KG1 (cell line): Measurements from ENCODE around the gene YWHAQ.
A peak's percentile ranks its signal among the peaks of the same experiment; 100 is the strongest.
"Not testable (repeated sequence)": the region's sequence is repeated elsewhere in the genome, so short reads cannot be mapped to it uniquely, and the experiment has no call there.

Source experiments
- DNase-seq: peaks from one replicate; lab custom pipeline; 2025; lab: John Stamatoyannopoulos, UW

The YWHAQ gene

GRCh38 chr2:9594366-9595054 is 36.3 kb downstream of the YWHAQ start:
- DNase-seq: no peak

- DNase-seq: no peak
These were observed 36.9 kb downstream of the YWHAQ start for GRCh38 chr2:9593925-9594324.

DNA sequence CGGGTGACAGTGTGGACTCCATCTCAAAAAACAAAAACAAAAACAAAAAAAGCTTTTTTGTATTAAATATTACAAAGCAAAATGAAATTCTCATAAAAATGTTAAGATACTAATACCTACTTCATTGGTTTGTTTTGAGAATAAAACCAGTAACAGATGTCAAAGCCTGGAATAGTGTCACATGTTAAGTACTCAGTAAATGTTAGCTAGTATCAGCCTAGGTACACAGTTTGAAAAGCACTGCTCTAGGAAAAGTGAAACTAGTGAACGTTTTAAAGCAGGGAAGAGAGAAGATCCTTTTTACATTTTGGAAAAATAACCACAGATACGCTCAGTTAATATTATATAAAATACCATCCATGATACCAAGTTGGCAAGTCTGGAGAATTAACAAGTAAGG is 38.1 kb downstream of the YWHAQ start:
- no peak for DNase-seq

DNA sequence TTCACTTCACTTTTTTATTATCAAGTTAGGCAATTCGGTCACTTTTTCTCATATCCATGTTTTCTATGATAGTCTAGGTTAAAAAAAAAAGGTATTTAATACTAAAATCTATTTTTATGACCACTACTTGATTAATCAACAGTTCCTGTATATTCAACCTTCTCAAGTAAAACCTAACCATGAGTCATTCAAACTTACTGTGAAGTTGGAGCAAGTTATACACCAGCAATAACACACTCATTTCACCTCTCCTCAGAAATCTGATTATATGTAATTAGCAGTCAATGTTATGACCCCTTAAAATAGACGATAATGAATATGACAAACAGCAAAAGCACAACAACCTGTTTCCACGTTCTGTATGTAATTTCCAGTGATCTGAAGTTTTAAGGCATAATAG is 40.2 kb downstream of the YWHAQ start:
- DNase-seq: no peak

DNA sequence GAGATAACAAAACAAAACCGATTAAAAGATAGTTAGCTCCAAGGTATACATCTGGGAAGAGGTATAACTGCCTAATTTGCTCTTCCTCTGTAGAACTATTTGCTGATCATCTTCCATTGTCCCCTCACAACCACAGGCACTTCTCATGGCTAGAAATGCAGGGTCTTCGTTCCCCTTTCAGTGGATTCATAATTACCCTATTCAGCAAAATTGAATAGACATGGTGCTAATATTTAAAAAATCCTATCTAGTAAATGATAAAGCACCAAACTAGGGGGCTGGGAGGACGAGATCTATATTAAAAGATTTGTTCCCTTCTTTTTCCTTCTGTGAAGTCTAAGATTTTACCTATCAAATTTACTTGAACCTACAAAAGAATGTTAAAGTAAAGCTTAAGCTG is 44.3 kb downstream of the YWHAQ start:
- no peak for DNase-seq

DNA sequence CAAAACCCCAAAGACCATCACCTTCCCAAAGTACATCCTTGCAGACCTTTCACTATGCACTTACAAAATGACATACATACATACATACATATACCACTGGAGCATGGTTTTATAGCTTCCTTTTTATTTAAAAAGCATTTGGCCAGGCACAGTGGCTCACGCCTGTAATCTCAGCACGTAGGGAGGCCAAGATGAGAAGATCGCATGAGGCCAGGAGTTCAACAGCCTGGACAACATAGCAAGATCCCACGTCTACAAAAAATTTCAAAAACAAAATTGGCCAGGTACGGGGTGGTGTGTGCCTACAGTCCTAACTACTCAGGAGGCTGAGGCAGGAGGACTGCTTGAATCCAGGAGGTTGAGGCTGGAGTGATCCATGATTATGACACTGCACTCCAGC is 45.3 kb downstream of the YWHAQ start:
- no peak for DNase-seq

- not testable (repeated sequence) for DNase-seq
These were observed 45.9 kb downstream of the YWHAQ start for GRCh38 chr2:9584902-9585301.

DNA sequence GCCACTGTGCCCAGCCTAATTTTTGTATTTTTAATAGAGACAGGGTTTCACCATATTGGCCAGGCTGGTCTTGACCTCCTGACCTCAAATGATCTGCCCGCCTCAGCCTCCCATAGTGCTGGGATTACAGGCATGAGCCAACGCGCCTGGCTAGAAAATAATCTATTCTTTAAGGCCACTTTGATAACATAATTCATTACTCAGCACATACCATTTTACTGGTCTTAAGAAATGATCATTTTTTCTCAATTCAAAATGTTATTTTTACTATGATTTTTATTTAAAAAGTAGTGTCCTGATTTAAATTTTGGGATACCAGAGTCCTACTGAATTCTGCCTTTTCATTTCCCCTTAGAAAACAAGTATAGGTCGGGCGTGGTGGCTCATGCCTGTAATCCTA is 48.2 kb downstream of the YWHAQ start:
- no peak for DNase-seq

- DNase-seq: no peak
These were observed 52.1 kb downstream of the YWHAQ start for GRCh38 chr2:9578467-9579235.

DNA sequence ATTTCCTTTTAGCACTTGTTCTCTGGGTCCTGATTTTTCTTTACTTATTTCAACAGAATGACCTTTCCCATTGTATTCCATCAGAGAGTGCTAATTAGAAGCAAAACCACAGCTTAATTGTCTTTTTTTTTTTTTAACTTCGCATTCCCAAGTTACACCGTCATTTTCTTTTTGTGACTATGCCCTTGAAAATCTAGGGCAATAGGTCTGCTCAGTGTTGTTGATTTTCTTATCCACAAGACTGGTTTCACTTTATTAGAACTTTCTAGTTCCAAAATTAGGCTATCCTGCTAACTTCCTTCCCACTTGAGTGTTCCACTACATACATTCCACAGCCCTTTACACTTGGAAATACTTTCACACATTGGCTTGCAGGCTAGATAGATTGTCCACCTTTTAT is 56.5 kb downstream of the YWHAQ start:
- no peak for DNase-seq

- no peak for DNase-seq
These were observed 57.0 kb downstream of the YWHAQ start for GRCh38 chr2:9573840-9574239.

- no peak for DNase-seq
These were observed 57.6 kb downstream of the YWHAQ start for GRCh38 chr2:9573013-9573720.

GRCh38 chr2:9570182-9571060 is 60.4 kb downstream of the YWHAQ start:
- no peak for DNase-seq

DNA sequence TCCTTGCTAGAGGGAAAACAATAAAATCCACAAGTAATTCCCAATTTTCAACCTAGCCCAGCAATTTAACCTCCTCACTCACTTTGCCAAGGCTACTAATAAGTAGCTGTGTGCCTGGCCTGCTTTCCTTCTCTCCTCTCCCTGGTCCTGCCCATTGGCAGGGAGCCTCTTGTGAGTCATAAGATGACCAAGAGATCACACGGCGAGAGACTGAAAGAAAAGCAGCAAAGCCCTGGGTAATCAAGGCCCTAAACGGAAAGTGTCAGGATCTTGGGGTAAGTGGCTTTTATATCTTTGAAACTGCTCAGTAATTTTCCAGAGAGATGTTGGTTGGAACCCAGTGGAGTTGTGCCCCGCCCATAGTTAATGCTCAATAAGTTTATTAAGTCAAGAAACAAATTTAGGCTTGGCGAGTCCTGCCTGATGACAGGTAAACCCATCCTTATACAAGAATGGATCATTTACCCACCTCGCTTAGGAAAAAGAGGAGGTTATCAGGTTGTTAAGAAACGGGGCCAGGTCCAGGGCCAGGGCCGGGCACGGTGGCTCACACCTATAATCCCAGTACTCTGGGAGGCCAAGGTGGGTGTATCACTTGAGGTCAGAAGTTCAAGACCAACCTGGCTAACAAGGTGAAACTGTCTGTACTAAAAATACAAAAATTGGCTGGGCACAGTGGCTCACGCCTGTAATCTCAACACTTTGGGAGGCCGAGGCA is 65.2 kb downstream of the YWHAQ start:
- no peak for DNase-seq

GRCh38 chr2:9560628-9561027 is 70.2 kb downstream of the YWHAQ start:
- no peak for DNase-seq

GRCh38 chr2:9558948-9559381 is 71.8 kb downstream of the YWHAQ start:
- no peak for DNase-seq

- peak; percentile 40 for DNase-seq
These were observed 74.6 kb downstream of the YWHAQ start for GRCh38 chr2:9556121-9556743.

DNA sequence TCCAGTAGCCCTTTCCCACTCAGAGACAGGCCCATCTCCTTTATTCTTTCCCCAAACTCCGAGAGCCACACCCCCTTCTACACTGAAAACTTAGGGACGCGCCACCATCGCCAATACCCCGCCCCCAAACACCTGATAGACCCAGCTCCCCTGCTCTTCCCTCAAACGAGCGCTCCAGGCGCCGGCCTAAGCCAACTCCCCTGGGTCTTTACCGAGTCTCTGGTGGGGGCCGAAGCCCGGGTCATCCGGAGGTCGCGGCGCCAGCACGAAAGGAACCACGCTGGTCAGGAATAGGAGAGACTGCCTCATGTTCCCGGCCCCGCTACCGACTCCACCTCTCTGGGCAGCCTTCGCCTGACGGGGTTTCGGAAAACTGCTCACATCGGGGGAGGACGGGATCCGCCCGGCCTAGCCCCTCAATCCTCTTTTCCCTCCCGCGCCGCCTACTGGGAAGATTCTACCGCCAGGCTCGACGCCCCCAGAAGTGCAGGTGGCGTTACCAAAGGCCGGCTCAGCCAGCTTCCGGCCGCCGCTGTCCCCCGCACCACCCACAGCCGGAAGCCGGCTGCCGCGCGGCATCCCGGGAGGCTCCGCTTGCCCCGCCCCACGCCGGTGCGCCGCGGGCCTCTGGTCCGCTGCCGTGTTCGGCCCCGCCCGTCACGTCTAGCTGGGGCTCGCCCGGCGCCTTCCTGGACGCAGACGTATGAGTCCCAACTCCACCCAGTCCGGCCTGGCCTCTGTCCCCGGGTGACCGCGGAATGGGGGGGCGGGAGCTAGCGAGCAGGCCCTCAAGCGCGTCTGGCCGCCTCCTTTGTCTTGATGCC is 75.3 kb downstream of the YWHAQ start, which contains the start of gene ADAM17:
TSS of gene ADAM17 (minus strand) at position 534 of the 824 bp plus-strand sequence. CDS start at position 309, 225 bp downstream.
- DNase-seq: peak; percentile 85

- peak; percentile 35 for DNase-seq
These were observed 75.9 kb downstream of the YWHAQ start for GRCh38 chr2:9554921-9555296.
